CD4-positive, CD25-positive, alpha-beta regulatory T cell (primary cell): ENCODE results near the gene LAIR1. TPM values are rescaled to one million over a fixed set of nuclear protein-coding genes. Genes with fewer than 3 reads are reported as not detected.

Experiments used
- ATAC-seq, 2 donors: fragments of 150-1000 bp; cut with Tn5 transposase; one replicate each; pipeline ENCODE4 v1.10.0; 2021; ENCODE audit warnings: low read depth in 2 of 2, moderate number of reproducible peaks in 2 of 2, moderate library complexity in 1 of 2
- DNase-seq, 3 donors: peaks; one replicate each; pipeline versions ENCODE4 v3.0.0 to v3.0.0-alpha.2; 2012 to 2022; ENCODE audit warnings: mixed read lengths in 1 of 3
- H3K27ac ChIP-seq: one replicate; pipeline ENCODE4 v1.7.0; 2013; ENCODE audit warnings: mild to moderate bottlenecking, low read length; ENCODE audit not compliant: insufficient read depth, poor library complexity, severe bottlenecking
- H3K27me3 ChIP-seq: one replicate; pipeline ENCODE4 v1.7.0; 2013; ENCODE audit warnings: low read length; ENCODE audit not compliant: control insufficient read depth, insufficient read depth
- H3K36me3 ChIP-seq: one replicate; pipeline ENCODE4 v1.7.0; 2013; ENCODE audit warnings: mild to moderate bottlenecking, low read length, moderate library complexity; ENCODE audit not compliant: control insufficient read depth, insufficient read depth
- H3K4me1 ChIP-seq: 2 replicates; pipeline ENCODE4 v1.7.0; 2013; ENCODE audit warnings: mild to moderate bottlenecking, low read length; ENCODE audit not compliant: insufficient read depth, control insufficient read depth, poor library complexity, severe bottlenecking
- H3K4me3 ChIP-seq: one replicate; pipeline ENCODE4 v1.7.0; 2013; ENCODE audit warnings: low read depth, mild to moderate bottlenecking, low read length, moderate library complexity
- H3K9me3 ChIP-seq, 2 experiments: 1 replicate in 1 of 2; 2 replicates in 1 of 2; pipeline ENCODE4 v1.7.0; 2013; ENCODE audit warnings: low read length in 2 of 2, mild to moderate bottlenecking in 1 of 2, moderate library complexity in 1 of 2; ENCODE audit not compliant: control insufficient read depth in 2 of 2
- H3K27ac Mint-ChIP-seq, 3 donors: one replicate each; pipeline ENCODE4 v1.8.0; 2020 to 2022; ENCODE audit warnings: mild to moderate bottlenecking in 3 of 3, mixed read lengths in 3 of 3, moderate library complexity in 2 of 3
- H3K27me3 Mint-ChIP-seq: one replicate; pipeline ENCODE4 v1.8.0; 2022; ENCODE audit warnings: mild to moderate bottlenecking, mixed read lengths
- H3K36me3 Mint-ChIP-seq: one replicate; pipeline ENCODE4 v1.8.0; 2020; ENCODE audit warnings: mixed read lengths
- H3K4me1 Mint-ChIP-seq, 4 donors: one replicate each; pipeline ENCODE4 v1.8.0; 2020 to 2022; ENCODE audit warnings: mixed read lengths in 4 of 4, mild to moderate bottlenecking in 1 of 4
- H3K4me3 Mint-ChIP-seq, 4 donors: one replicate each; pipeline ENCODE4 v1.8.0; 2020 to 2022; ENCODE audit warnings: mild to moderate bottlenecking in 4 of 4, mixed read lengths in 4 of 4, moderate library complexity in 3 of 4
- H3K9me3 Mint-ChIP-seq, 7 donors: one replicate each; pipeline ENCODE4 v1.8.0; 2020 to 2022; ENCODE audit warnings: mixed read lengths in 7 of 7, mild to moderate bottlenecking in 3 of 7, moderate library complexity in 2 of 7
- polyA plus RNA-seq, 4 donors: library from polyadenylated mRNA; unstranded; fragments of 300-500 nt; fragmentation: Illumina TruSeq; gene quantifications; one replicate each; pipeline ENCODE4 v1.2.3, GENCODE V29; 2021
- total RNA-seq: library from RNA; stranded (reverse); gene quantifications from one replicate; pipeline ENCODE4 v1.2.3, GENCODE V29; 2022

LAIR1 gene
- total and polyA plus RNA-seq, 5 donors from 2014 or later: 33.2 to 61.8 (median 42.4) TPM

- no peak overlapping the region for H3K4me3 ChIP-seq
- no peaks in the 10 kb centered on the region for H3K36me3 Mint-ChIP-seq
- H3K27me3 Mint-ChIP-seq: peaks cover 21% of the 10 kb centered on the region
- H3K9me3 ChIP-seq: no peaks in the 10 kb centered on the region
- no peak overlapping the region for H3K4me3 Mint-ChIP-seq
- no peak overlapping the region for H3K27ac ChIP-seq
- ATAC-seq: no peak
- H3K27ac Mint-ChIP-seq: no peak overlapping the region
- H3K9me3 Mint-ChIP-seq: peaks cover 0 to 2% (median 0%) of the 10 kb centered on the region in 7 donors
- no peaks in the 10 kb centered on the region for H3K36me3 ChIP-seq
- no peak for DNase-seq
- no peaks in the 10 kb centered on the region for H3K4me1 ChIP-seq
- no peaks in the 10 kb centered on the region for H3K27me3 ChIP-seq
- H3K4me1 Mint-ChIP-seq: peaks cover 0 to 23% (median 0%) of the 10 kb centered on the region in 4 donors
These were observed 57.2 kb downstream of the LAIR1 start for GRCh38 chr19:54307389-54308020.

- Mint-ChIP-seq H3K27me3 (peaks cover 20% of the 10 kb centered on the region), H3K4me3 (no peak overlapping the region), H3K4me1 (peaks cover 0 to 23% (median 0%) of the 10 kb centered on the region in 4 donors), H3K9me3 (peaks cover 0 to 2% (median 0%) of the 10 kb centered on the region in 7 donors), H3K27ac (no peak overlapping the region), H3K36me3 (no peaks in the 10 kb centered on the region)
- Histone ChIP-seq H3K4me1 (no peaks in the 10 kb centered on the region), H3K36me3 (no peaks in the 10 kb centered on the region), H3K9me3 (no peaks in the 10 kb centered on the region), H3K4me3 (no peak overlapping the region), H3K27ac (no peak overlapping the region), H3K27me3 (no peaks in the 10 kb centered on the region)
- DNase-seq (no peak), ATAC-seq (no peak)
These were observed 59.6 kb downstream of the LAIR1 start for GRCh38 chr19:54305141-54305540.

GRCh38 chr19:54302257-54302656 is 62.5 kb downstream of the LAIR1 start:
- Mint-ChIP-seq H3K27ac (no peak overlapping the region), H3K36me3 (no peaks in the 10 kb centered on the region), H3K9me3 (peaks cover 0 to 2% (median 0%) of the 10 kb centered on the region in 7 donors), H3K4me1 (peaks cover 0 to 23% (median 0%) of the 10 kb centered on the region in 4 donors), H3K27me3 (peaks cover 31% of the 10 kb centered on the region), H3K4me3 (no peak overlapping the region)
- Histone ChIP-seq H3K36me3 (no peaks in the 10 kb centered on the region), H3K4me3 (no peak overlapping the region), H3K4me1 (no peaks in the 10 kb centered on the region), H3K27me3 (no peaks in the 10 kb centered on the region), H3K27ac (no peak overlapping the region), H3K9me3 (no peaks in the 10 kb centered on the region)
- no peak for DNase-seq
- ATAC-seq: no peak

Other genes with a start within 250 kb of the LAIR1 start
- gene TFPT, start 249.3 kb downstream of the LAIR1 start, total RNA-seq: 15.0 TPM
- gene TFPT, start 249.3 kb downstream of the LAIR1 start, polyA plus RNA-seq: 10 to 100 TPM; 18.8 to 26.8 (median 23.9) TPM
- 57.8 TPM for gene PRPF31, start 249.2 kb downstream of the LAIR1 start, total RNA-seq
- 10 to 100 TPM; 61.2 to 74.8 (median 69.6) TPM for gene PRPF31, start 249.2 kb downstream of the LAIR1 start, polyA plus RNA-seq
- 56.9 TPM for gene CNOT3, start 227.2 kb downstream of the LAIR1 start, total RNA-seq
- 1 to 10 TPM; 3.9 to 6.6 (median 5.9) TPM for gene CNOT3, start 227.2 kb downstream of the LAIR1 start, polyA plus RNA-seq
- 9.3 TPM for gene LENG1, start 205.2 kb downstream of the LAIR1 start, total RNA-seq
- 10 to 100 TPM; 12.2 to 17.5 (median 13.8) TPM for gene LENG1, start 205.2 kb downstream of the LAIR1 start, polyA plus RNA-seq
- 1.1 TPM for gene TMC4, start 191.8 kb downstream of the LAIR1 start, total RNA-seq
- under 1 TPM in 3 of 4 donors, not detected in 1; 0.42 to 0.60 (median 0.49) TPM for gene TMC4, start 191.8 kb downstream of the LAIR1 start, polyA plus RNA-seq
- 25.8 TPM for gene MBOAT7, start 175.4 kb downstream of the LAIR1 start, total RNA-seq
- gene MBOAT7, start 175.4 kb downstream of the LAIR1 start, polyA plus RNA-seq: 10 to 100 TPM; 10.8 to 17.2 (median 15.0) TPM
- gene TSEN34, start 173.6 kb downstream of the LAIR1 start, total RNA-seq: 10.1 TPM
- 10 to 100 TPM; 36.6 to 55.5 (median 49.7) TPM for gene TSEN34, start 173.6 kb downstream of the LAIR1 start, polyA plus RNA-seq
- gene RPS9, start 164.1 kb downstream of the LAIR1 start, total RNA-seq: 1,161 TPM
- 1,000 to 10,000 TPM in 2 of 4 donors, 100 to 1,000 TPM in 2; 756 to 1,075 (median 892) TPM for gene RPS9, start 164.1 kb downstream of the LAIR1 start, polyA plus RNA-seq
- 4.1 TPM for gene LILRB3, start 141.9 kb downstream of the LAIR1 start, total RNA-seq
- gene LILRB3, start 141.9 kb downstream of the LAIR1 start, polyA plus RNA-seq: under 1 TPM in 3 of 4 donors, not detected in 1; 0.07 to 0.65 (median 0.17) TPM
- gene LILRA6, start 122.1 kb downstream of the LAIR1 start, total RNA-seq: not detected
- gene LILRA6, start 122.1 kb downstream of the LAIR1 start, polyA plus RNA-seq: under 1 TPM in 2 of 4 donors, not detected in 2; 0.11 to 0.13 TPM
- gene LILRB5, start 107.7 kb downstream of the LAIR1 start, total RNA-seq: not detected
- not detected for gene LILRB5, start 107.7 kb downstream of the LAIR1 start, polyA plus RNA-seq
- gene LILRB2, start 83.8 kb downstream of the LAIR1 start, total RNA-seq: not detected
- under 1 TPM in 1 of 4 donors, not detected in 3; 0.24 TPM for gene LILRB2, start 83.8 kb downstream of the LAIR1 start, polyA plus RNA-seq
- gene LILRA5, start 51.8 kb downstream of the LAIR1 start, total RNA-seq: not detected
- under 1 TPM in 1 of 4 donors, not detected in 3; 0.67 TPM for gene LILRA5, start 51.8 kb downstream of the LAIR1 start, polyA plus RNA-seq
- gene LILRA4, start 25.8 kb downstream of the LAIR1 start, total RNA-seq: not detected
- not detected for gene LILRA4, start 25.8 kb downstream of the LAIR1 start, polyA plus RNA-seq
- gene TTYH1, start 50.5 kb upstream of the LAIR1 start, total RNA-seq: not detected
- under 1 TPM in 3 of 4 donors, not detected in 1; 0.17 to 1.00 (median 0.31) TPM for gene TTYH1, start 50.5 kb upstream of the LAIR1 start, polyA plus RNA-seq
- 558 TPM for gene LENG8, start 84.3 kb upstream of the LAIR1 start, total RNA-seq
- 1 to 10 TPM; 3.9 to 8.6 (median 6.1) TPM for gene LENG8, start 84.3 kb upstream of the LAIR1 start, polyA plus RNA-seq
- gene LENG9, start 98.8 kb upstream of the LAIR1 start, total RNA-seq: 3.9 TPM
- gene LENG9, start 98.8 kb upstream of the LAIR1 start, polyA plus RNA-seq: under 1 TPM in 3 of 4 donors, not detected in 1; 0.21 to 0.73 (median 0.33) TPM
- not detected for gene CDC42EP5, start 108.4 kb upstream of the LAIR1 start, total RNA-seq
- not detected for gene CDC42EP5, start 108.4 kb upstream of the LAIR1 start, polyA plus RNA-seq
- gene LAIR2, start 137.9 kb upstream of the LAIR1 start, total RNA-seq: 62.2 TPM
- gene LAIR2, start 137.9 kb upstream of the LAIR1 start, polyA plus RNA-seq: 100 to 1,000 TPM; 123 to 365 (median 158) TPM
- gene LILRA2, start 208.9 kb upstream of the LAIR1 start, total RNA-seq: not detected
- under 1 TPM in 2 of 4 donors, not detected in 2; 0.18 to 0.64 TPM for gene LILRA2, start 208.9 kb upstream of the LAIR1 start, polyA plus RNA-seq
- not detected for gene LILRA1, start 228.7 kb upstream of the LAIR1 start, total RNA-seq
- under 1 TPM in 1 of 4 donors, not detected in 3; 0.10 TPM for gene LILRA1, start 228.7 kb upstream of the LAIR1 start, polyA plus RNA-seq